Left colon (tissue), 2 donors: ENCODE data around the gene NCEH1. TPM values are rescaled to one million over a fixed set of nuclear protein-coding genes. Genes with fewer than 3 reads are reported as not detected.

Experiments used
- ATAC-seq: fragments of 200-7000 bp; cut with Tn5 transposase; one replicate; pipeline ENCODE4 v1.9.1; 2020; ENCODE audit warnings: mild to moderate bottlenecking, moderate library complexity
- DNase-seq, 2 donors: peaks; one replicate each; pipeline ENCODE4 v3.0.0-alpha.2; 2020
- intact Hi-C, 2 donors: fragments of 100-400 bp; cut with DNase I in 1 of 2; cut with micrococcal nuclease in 1 of 2; formaldehyde crosslinking; loops; one replicate each; pipeline versions ENCODE4 v1.11.2 to v1.14.0; 2022; cut with DNase I, micrococcal nuclease
- total RNA-seq, 2 donors: library from RNA; stranded (reverse); fragmentation: NEBNext Ultra II Directional; extraction: Animal tissue kit (Norgen Biotek cat#: 25700); gene quantifications; one replicate each; pipeline ENCODE4 v1.2.1, GENCODE V29; 2021
- donor health status: DM: no; HTN: no; CAD: no.
- donor health status: DM: yes; HTN: yes; CAD: no.

Gene NCEH1
- total RNA-seq, 2 donors from 2014 or later, result 43.3 to 49.0 TPM

DNA sequence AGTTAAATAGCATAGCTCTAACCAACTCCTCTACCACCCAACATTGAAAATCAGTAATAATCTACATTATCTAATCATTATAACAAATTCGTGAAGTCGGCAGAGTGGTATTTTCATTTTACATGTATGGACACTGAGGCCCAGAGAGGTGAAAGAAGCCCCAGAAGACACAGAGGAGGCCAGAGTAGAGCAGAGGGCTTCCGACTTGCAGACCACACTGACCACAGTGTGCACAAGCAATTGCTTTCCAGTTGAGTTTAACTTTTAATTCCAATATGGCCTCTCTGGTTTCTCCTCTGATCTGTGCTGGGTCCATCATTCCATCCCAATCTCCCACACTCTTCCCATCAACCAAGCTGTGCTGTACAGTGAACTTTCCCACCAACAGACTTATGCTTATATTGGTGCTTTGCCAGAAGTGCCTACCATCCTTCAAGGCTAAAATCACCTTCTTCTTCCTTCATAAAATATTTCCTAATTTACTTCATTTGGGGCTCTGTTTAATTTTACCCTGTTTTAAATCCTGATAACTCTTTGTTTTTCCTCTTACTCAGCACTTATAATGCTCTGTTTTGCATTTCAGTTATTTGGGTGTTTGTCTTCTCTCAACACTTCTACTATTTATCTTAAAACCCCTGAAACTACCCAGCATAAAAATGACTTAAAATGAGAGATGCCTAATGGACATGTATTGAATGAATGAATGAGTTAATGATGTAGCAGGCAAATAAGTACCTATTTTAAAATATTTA lies 105.8 kb downstream of the NCEH1 start:
- no peak for DNase-seq
- intact Hi-C loops, result no loop called here
- ATAC-seq, result no peak

DNA sequence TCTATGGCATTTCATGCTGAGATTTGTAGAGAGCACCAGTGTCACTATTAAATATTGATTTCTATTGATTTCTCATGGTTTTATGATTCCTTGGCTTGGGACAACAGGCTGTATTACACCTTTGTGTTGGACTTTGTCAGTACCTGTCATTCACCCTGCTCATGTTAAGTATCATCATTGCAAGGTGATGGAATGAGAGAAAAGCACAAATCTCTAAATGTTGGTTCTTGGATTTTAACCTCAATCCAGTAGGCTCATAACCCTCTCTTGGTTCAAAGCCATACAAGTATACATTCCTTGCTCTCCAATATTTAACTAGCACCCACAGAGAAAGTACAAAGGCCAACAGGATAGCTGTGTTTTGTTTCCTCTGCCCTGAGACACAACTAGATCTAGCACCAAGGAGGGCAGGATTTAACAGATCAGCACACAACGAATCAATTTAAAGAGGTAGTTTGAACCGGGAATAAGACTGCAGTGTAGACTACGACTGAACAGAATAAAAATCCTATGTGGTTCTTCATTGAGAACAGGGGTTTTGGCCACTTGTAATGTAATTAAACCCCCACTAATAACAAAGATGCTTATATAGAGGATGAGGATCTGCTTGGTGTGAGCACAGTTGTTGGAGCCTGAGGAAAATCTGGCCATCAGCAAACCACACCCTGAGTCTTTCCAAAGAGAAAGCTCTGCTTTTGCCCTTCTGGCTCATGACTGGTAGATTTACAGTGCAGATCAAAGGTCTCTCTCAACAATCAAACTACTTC lies 109.6 kb downstream of the NCEH1 start:
- DNase-seq, result no peak
- intact Hi-C loops, result no loop called here
- ATAC-seq, result peak; percentile 95

DNA sequence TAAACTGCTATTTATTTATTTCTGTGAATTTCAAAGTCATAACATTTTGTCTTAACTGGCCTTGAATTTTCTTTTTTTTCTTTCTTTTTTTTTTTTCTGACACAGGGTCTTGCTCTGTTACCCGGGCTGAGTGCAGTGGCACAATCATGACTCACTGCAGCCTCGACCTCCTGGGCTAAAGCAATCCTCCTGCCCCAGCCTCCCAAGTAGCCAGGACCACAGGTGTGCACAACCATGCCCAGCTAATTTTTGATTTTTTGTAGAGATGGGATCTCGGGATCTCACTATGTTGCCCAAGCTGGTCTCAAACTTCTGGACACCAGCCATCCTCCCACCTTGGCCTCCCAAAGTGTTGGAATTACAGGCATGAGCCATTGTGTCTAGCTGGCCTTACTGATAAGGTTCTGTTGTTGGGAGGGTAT lies 110.2 kb downstream of the NCEH1 start:
- ATAC-seq, result no peak
- DNase-seq, result no peak
- intact Hi-C loops, result no loop called here

DNA sequence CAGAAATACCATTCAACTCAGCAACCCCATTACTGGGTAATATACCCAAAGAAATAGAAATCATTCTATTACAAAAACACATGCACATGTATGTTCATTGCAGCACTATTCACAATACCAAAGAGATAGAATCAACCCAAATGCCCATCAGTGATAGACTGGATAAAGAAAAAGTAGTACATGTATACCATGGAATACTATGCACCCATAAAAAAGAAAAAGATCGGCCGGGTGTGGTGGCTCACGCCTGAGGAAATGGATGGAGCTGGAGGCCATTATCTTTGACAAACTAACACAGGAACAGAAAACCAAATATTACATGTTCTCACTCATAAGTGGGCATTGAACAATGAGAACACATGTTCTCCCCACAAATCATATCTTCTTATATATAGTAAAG lies 112.0 kb downstream of the NCEH1 start:
- no peak for ATAC-seq
- intact Hi-C loops, result loop anchor here in 1 of 2 donors (5.0 to 10.0 kb wide), 2 partner anchors 84 to 112 kb away; no protein-coding TSS in a partner anchor
- no peak for DNase-seq

DNA sequence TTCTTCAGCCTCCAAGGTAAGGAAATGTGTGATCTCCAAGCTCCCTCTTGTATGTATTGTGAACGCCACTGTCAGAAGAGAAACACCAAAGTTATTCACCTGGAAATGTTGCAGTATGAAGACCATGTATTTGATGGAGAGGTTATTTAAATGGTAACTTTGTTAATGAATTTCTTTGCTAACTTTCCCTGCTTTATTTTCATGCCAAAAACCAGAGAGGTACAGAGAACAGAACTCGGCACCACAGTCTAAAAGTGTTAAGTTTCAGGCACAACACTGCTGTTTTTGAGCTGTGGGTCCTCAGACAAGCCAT lies 114.5 kb downstream of the NCEH1 start:
- intact Hi-C loops, result loop anchor here in 1 of 2 donors (5.0 to 10.0 kb wide), 2 partner anchors 82 to 109 kb away; no protein-coding TSS in a partner anchor
- ATAC-seq, result no peak

DNA sequence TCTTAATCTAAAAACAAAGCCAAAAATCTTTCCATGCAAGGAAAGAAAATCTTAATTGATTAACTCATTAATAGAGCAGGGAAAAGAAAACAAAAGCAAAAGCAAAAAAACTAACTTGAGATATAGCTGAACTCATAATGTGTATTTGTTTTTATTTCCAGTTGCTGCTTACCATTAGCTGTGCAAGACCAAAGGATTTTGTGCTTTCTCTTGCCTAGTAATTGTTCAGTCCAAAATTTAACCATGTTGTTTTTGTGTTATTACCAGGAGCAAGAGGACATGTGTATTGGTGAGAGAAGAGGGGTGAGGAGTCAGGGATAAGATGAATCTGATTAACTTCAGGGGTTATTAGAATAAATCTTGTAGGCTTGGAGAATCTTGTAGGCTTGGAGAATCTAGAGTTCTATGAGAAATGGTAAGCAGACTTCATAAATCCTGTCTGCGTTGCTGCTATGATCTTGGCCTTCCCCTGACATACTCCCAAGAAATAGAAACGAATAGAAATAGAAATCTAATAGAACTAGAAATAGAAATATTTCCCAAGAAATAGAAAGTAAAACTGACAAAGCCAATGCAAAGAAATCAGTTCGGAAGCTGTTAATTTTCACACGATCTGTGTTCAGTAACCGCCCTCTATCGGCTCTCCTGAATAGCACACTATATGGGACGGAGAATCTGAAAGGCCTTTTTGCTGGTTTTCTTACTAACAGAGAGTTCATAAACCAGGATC lies 115.0 kb downstream of the NCEH1 start:
- intact Hi-C loops, result loop anchor here in 1 of 2 donors (5.0 to 10.0 kb wide), 2 partner anchors 81 to 109 kb away; no protein-coding TSS in a partner anchor
- ATAC-seq (peak; percentile 68), DNase-seq (peak in 1 of 2 donors; percentile 25)

More for the DNA sequence above, 114.5 kb downstream of the NCEH1 start:
- DNase-seq, result no peak

DNA sequence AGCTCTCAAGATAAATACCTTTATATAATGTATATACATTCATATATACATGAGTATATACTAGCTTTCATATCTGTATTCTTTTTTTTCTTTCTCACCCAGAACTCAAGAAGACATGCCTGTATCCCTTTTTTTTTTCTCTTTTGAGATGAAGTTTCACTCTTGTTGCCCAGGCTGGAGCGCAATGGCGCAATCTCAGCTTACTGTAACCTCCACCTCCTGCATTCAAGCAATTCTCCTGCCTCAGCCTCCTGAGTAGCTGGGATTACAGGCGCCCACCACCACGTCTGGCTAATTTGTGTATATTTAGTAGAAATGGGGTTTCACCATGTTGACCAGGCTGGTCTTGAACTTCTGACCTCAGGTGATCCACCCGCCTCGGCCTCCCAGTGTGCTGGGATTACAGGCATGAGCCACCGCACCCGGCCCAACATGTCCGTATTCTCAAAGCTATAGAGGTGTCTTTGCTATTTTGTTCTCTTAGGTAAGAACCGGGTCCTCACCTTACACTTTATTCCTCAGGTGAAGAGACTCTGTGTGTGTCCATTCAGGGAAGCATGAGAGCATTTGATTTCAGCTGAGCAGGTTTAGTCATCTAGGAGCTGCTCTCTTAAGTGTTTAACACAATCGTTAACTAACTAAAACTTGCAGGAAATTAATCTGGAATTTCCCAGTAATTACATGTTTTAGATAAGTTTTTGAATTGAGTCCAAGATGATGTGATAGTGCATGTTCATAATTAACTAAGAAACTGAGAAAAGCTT lies 115.8 kb downstream of the NCEH1 start:
- ATAC-seq (peak; percentile 64), DNase-seq (peak in 1 of 2 donors; percentile 25)
- intact Hi-C loops, result loop anchor here in 1 of 2 donors (5.0 to 10.0 kb wide), 2 partner anchors 80 to 108 kb away; no protein-coding TSS in a partner anchor

DNA sequence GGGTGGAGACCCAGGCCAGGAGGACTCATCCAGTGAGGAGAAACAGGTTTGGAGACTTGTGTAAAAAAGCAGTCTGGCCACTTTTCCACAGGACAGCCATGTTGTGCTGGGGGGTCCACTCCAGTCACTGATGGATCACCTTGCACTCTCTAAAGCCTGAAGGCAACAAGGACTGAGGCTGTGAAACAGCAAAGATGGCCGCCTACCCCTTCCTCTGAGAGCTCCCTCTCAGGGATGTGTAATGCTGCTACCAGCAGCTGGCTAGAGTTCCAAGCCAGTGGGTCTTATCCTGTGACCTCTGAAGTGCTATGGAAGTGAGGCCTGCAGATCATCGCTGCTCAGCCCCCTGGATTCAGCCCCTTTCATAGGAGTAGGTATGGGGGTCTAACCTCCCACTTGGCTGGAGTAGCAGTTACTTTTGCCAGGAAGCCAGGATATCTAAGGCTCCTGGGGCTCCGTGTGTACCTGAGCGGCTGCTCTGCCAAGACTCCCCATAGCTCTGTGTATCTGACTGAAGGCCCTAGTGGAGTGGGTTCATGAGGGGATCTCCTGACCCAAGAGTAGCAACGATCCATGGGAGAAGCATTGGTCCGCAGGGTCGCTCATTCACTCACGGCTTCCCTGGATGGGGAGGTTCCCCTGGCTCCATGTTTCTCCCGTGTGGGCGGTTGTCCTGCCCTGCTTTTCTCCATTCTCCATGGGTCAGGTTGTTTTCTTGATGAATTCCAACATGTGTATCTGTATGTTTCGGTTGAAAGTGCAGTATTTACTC lies 117.8 kb downstream of the NCEH1 start:
- intact Hi-C loops, result loop anchor here in 1 of 2 donors (10.0 kb wide), 1 partner anchor 78 kb away; no protein-coding TSS in a partner anchor
- ATAC-seq, result no peak
- DNase-seq, result no peak

DNA sequence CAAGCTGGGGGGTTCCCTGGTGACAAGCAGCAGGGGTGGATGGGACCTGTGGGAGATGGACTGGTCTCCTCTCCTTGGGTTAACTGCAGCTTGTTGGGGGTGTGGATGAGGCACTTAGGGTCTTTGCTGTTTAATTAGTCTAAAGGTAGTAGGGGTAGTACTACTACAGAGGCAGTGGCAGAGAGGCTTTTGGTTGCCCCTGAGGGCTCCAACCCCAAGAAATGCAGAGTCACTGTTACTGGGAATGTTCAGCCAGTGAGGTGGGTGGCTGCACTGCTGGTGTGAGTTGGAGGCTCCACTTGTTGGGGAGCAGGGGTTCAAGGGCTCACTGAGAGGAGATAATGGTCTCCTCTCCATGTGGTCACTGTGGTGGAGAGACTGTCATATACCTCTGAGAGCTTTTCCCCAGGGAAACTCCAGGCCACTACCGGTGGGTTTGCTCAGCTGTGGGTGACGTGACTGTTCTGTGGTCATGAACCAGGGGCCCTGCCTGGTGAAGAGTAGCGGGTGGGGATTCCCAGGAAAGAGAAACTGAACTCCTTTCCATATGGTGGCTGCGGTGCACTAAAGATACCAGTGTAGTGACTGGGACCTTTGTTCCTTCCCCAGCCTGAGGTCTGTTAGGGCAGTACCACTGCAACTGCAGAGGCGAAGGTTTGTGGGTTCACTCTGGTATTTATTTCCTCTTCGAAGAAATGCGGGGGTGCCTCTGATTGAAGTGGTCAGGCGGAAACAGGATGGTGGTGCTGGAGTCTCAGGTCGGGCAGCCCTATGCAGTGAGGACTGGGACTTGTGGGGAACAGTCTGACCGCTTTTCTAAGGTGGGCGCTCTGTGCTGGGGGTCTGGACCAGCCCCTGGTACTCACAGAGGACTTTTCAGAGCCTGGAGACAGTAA lies 118.7 kb downstream of the NCEH1 start:
- ATAC-seq (no peak), DNase-seq (peak in 1 of 2 donors; percentile 50)
- intact Hi-C loops, result loop anchor here in 1 of 2 donors (10.0 kb wide), 1 partner anchor 77 kb away; no protein-coding TSS in a partner anchor

DNA sequence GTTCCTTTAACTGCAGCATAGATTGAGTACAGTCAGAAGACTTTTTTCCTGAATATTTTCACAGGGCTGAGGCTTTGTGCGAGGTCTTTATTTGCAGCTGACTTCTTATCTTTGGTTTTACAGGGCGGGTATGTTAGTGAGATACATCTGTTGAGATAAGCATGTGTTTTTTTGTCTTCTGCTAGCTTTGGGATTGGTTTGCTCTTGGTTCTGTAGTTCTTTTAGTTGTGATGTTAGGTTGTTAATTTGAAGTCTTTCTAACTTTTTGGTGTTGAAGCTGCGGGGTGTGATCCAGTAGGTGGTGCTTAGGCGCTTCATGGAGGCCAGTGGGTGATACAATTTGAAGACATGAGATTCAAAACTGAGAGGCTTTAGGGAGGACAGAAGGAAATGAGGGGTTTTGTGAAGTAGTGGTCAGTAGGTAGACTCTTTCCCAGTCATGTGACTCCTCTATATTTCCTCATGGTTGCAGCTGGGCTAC lies 119.7 kb downstream of the NCEH1 start:
- ATAC-seq (no peak), DNase-seq (no peak)
- intact Hi-C loops, result loop anchor here in 1 of 2 donors (10.0 kb wide), 1 partner anchor 76 kb away; no protein-coding TSS in a partner anchor

DNA sequence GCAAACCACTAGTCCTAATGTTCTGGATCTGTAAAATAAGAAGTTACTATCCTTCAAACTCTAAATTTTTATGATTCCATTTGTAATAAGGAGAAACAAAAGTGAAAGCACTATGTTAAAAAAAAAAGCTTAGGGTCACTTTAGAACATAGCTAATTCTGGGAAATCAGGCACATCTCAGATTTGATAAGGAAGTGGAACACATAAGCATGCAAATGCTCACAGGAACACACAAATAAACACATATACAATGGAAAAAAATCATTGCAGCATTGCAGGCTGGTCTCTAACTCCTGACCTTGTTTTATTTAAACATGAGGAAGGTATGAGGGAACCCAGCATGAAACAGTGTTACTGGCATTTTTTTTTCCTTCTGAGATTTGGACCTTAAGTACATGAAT lies 124.4 kb downstream of the NCEH1 start:
- DNase-seq (no peak), ATAC-seq (peak; percentile 37)
- intact Hi-C loops, result no loop called here

DNA sequence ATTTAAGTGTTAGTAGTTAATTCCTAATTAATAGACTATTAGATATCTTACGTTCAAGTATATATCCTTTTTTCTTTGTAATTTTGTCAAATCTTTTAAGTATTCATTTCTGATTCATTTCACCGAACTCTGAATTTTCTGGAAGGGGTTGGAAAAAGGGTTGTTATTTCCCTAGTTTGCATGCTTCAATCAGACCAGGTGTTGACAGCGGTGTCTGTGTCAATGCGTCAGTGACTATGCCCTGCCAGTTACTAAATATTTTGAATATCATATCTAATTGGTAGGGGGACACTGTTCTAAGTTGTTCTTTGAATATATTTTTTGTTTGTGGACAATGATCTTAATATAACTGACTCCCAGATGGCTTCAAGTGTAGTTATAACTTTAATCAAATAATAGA lies 124.9 kb downstream of the NCEH1 start:
- intact Hi-C loops, result no loop called here
- DNase-seq, result no peak
- ATAC-seq, result no peak

DNA sequence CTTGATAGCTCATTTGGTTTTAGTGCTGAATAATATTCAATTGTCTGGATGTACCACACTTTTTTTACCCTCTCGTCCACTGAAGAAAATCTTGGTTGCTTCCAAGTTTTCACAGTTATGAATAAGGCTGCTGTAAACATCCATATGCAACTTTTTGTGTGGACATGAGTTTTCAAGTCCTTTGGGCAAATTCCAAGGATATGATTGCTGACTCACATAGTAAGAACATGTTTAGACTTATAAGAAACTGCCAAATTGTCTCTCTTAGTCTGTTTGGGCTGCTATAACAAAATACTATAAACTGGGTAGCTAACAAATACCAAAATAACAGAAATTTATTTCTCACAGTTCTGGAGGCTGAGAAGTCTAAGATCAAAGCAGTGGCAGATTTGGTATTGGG lies 128.2 kb downstream of the NCEH1 start:
- ATAC-seq, result no peak
- intact Hi-C loops, result no loop called here
- DNase-seq, result no peak

DNA sequence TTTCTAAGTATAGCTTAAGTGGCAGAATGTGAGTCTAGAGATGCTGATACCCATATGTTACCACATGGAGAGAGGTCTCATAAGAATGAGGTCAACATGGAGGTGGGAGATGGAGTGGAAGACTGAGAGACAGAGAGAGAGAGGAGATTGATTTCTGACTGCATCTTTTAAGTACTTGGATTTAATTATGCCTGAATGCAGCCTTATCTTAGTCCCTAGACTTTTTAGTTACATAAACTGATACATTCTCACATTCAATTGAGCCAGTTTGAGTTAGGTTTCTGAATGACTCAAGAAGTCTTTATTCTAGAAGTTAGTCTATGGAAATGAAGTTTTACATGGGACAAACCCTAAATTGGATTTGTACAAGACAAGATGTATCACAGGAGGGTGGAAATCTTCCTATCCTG lies 129.1 kb downstream of the NCEH1 start:
- ATAC-seq (no peak), DNase-seq (no peak)
- intact Hi-C loops, result no loop called here

DNA sequence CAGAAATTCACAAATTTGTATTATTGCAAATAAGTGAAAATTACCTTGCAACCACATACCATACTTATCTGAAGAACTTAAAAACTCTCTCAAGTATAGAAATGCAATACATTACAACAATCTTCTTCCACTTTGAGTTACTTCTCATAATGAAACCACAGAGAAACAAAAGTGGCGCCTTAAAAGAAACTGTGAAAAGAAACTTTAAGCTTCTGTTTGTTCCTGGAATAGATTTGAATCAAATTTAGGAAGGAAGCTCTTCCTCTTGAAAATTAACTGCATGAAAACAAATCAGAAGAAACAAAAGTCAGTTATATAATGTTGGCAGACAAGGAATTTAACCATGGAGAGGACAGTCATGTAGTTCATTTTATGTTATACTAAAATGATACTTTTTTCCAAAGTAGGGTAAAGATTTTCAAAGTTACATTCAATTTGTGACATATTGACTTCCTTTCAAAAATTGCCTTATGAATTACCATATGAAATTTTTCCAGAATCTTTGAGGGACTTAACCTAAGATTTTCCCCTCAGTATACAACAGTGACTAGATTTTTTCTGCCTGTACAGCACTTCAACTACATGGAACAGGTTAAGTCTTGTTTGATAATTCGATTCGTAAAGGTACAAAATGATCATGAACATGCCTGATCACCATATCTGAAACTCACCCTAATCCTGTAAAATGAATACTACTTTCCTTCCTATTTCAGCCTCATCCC lies 130.0 kb downstream of the NCEH1 start:
- no peak for DNase-seq
- intact Hi-C loops, result no loop called here
- no peak for ATAC-seq
